Uterus (tissue), 2 donors: ENCODE results near the gene SOX30.

Experiments used
- POLR2A ChIP-seq, 2 donors: fragments of 450-650 bp; IDR thresholded peaks; one replicate each; pipeline ENCODE4 v1.6.1; 2016; ENCODE audit warnings: antibody characterized with exemption in 2 of 2, mild to moderate bottlenecking in 1 of 2, moderate library complexity in 1 of 2
- TF ChIP-seq, protein P1 (sequence below), 4 experiments: fragments of 200-600 bp in 2 of 4; fragments of 450-650 bp in 2 of 4; sonication (generic) in 2 of 4; IDR thresholded peaks; one replicate each; pipeline ENCODE4 v1.5.1; 2016 to 2019; ENCODE audit warnings: antibody characterized with exemption in 4 of 4, mild to moderate bottlenecking in 2 of 4, moderate library complexity in 1 of 4

GRCh38 chr5:157606046-157606445 lies 46.2 kb downstream of the SOX30 start:
- no peak for TF ChIP-seq POLR2A (IDR thresholded peaks at IDR 0.05)
- TF ChIP-seq, protein P1, sequence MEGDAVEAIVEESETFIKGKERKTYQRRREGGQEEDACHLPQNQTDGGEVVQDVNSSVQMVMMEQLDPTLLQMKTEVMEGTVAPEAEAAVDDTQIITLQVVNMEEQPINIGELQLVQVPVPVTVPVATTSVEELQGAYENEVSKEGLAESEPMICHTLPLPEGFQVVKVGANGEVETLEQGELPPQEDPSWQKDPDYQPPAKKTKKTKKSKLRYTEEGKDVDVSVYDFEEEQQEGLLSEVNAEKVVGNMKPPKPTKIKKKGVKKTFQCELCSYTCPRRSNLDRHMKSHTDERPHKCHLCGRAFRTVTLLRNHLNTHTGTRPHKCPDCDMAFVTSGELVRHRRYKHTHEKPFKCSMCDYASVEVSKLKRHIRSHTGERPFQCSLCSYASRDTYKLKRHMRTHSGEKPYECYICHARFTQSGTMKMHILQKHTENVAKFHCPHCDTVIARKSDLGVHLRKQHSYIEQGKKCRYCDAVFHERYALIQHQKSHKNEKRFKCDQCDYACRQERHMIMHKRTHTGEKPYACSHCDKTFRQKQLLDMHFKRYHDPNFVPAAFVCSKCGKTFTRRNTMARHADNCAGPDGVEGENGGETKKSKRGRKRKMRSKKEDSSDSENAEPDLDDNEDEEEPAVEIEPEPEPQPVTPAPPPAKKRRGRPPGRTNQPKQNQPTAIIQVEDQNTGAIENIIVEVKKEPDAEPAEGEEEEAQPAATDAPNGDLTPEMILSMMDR (IDR thresholded peaks at IDR 0.05), result no peak
